Natural killer cell treated with Interleukin-12 subunit alpha and Interleukin-12 subunit beta and Interleukin-15 and Interleukin-18, amount 100 ng/mL, for 72 hours (primary cell): ENCODE data around the gene KCTD18. TPM values are rescaled to one million over a fixed set of nuclear protein-coding genes. Genes with fewer than 3 reads are reported as not detected.

Source experiments
- ATAC-seq, 2 donors: fragments of 150-1000 bp; cut with Tn5 transposase in 1 of 2; sonication (Bioruptor Pico), chemical (Tn5 transposase) in 1 of 2; 2 replicates each; pipeline ENCODE4 v1.10.0; 2021
- DNase-seq: peaks from one replicate; pipeline ENCODE4 v3.0.0; 2022; ENCODE audit warnings: low spot score
- H3K27ac Mint-ChIP-seq, 2 donors: 1 replicate in 1 of 2; 2 replicates in 1 of 2; pipeline ENCODE4 v1.8.0; 2022; ENCODE audit warnings: mixed read lengths in 2 of 2, mild to moderate bottlenecking in 1 of 2, moderate library complexity in 1 of 2
- H3K27me3 Mint-ChIP-seq, 2 donors: 1 replicate in 1 of 2; 2 replicates in 1 of 2; pipeline ENCODE4 v1.8.0; 2022; ENCODE audit warnings: mixed read lengths in 2 of 2
- H3K36me3 Mint-ChIP-seq: one replicate; pipeline ENCODE4 v1.8.0; 2022; ENCODE audit warnings: mixed read lengths
- H3K4me1 Mint-ChIP-seq, 2 donors: 1 replicate in 1 of 2; 2 replicates in 1 of 2; pipeline ENCODE4 v1.8.0; 2022; ENCODE audit warnings: low read depth in 2 of 2, mixed read lengths in 2 of 2, mild to moderate bottlenecking in 1 of 2
- H3K4me3 Mint-ChIP-seq: one replicate; pipeline ENCODE4 v1.8.0; 2022; ENCODE audit warnings: mixed read lengths
- H3K9me3 Mint-ChIP-seq: 2 replicates; pipeline ENCODE4 v1.8.0; 2022; ENCODE audit warnings: mixed read lengths
- total RNA-seq, 2 donors: library from RNA; stranded (reverse); gene quantifications; one replicate each; pipeline ENCODE4 v1.2.3, GENCODE V29; 2022

The KCTD18 gene
- total RNA-seq, 2 donors from 2014 or later = 9.2 to 12.4 TPM

DNA sequence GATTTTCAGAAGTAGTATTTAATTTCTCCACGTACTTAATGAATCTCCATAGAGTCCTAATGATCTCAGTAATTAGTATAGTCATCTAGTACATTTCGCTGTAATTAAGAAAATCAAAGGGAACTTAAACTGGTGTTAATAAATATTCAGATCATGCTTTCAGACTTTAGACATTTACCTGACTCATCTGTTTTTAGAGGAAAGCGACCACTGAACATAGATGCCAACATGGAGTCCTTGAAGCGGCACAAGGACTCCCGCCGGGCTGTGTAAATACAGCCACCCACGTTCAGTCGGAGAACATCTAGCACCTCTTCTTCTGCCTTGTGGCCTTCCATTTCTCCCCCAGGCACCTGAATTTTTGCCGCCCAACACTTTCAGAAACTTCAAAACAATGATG lies 3.2 kb downstream of the KCTD18 start:
- no peak overlapping the region for H3K4me3 Mint-ChIP-seq
- H3K9me3 Mint-ChIP-seq = no peaks in the 10 kb centered on the region
- ATAC-seq (no peak), DNase-seq (no peak)
- peaks cover 9 to 15% of the 10 kb centered on the region in 2 donors for H3K4me1 Mint-ChIP-seq
- H3K36me3 Mint-ChIP-seq = peaks cover 12% of the 10 kb centered on the region
- H3K27ac Mint-ChIP-seq = no peak overlapping the region
- no peaks in the 10 kb centered on the region for H3K27me3 Mint-ChIP-seq

DNA sequence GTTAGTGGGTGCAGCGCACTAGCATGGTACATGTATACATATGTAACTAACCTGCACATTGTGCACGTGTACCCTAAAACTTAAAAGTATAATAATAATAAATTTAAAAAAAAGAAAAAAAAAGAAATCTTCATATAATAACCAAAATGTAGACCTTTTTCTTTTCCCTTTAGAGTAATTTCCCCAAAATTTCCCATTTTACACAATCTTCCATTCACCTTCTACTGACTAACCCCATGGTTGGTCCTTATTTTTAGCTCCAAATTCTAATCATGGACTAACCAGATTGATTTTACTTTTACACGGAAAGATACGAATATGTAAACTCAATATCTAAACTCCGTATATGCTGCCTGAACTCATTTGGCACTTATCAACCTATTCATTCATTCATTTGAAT lies 7.7 kb downstream of the KCTD18 start:
- H3K4me1 Mint-ChIP-seq = peaks cover 5 to 11% of the 10 kb centered on the region in 2 donors
- no peaks in the 10 kb centered on the region for H3K27me3 Mint-ChIP-seq
- no peak for DNase-seq
- H3K36me3 Mint-ChIP-seq = peaks cover 30% of the 10 kb centered on the region
- no peak for ATAC-seq
- no peaks in the 10 kb centered on the region for H3K9me3 Mint-ChIP-seq
- no peak overlapping the region for H3K4me3 Mint-ChIP-seq
- no peak overlapping the region for H3K27ac Mint-ChIP-seq

DNA sequence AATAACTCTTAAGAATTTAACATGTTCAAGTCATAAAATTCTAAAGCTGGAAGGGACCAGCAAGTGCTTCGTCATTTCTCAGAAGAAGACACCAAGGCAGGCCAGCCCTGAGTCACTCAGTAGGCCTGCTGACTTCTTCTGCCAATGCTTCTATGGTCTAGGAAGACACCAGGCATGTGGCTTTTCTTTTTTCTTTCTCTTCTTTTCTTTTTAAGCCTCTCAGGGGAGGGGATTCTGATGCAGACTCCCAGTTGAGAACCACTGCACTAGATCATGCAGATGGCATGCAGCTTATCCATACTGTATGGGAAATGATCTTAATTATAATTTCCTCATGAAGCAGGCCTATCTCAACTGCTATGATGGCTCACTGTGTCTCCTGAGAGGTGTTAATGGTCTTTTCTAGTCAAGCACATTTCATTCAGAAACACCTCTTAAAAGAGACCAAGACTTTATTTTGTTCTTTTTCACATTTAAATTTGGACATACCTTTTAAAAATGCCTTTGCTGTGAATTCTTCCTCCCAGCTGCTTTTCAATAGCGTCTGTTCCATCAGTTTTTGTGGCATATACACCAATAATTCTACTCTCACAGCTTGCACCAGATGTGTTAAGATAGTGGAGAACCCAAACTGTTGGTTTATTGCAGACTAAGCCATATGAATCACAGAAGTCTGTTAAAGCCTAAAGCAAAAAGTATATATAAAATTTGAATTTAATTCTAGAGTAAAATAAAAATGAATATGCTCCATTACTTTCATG lies 11.3 kb downstream of the KCTD18 start:
- Mint-ChIP-seq H3K9me3 (no peaks in the 10 kb centered on the region), H3K36me3 (peaks cover 30% of the 10 kb centered on the region), H3K27ac (no peak overlapping the region), H3K4me3 (no peak overlapping the region), H3K27me3 (no peaks in the 10 kb centered on the region), H3K4me1 (peaks cover 5% of the 10 kb centered on the region in 2 donors)
- DNase-seq = no peak
- no peak for ATAC-seq

DNA sequence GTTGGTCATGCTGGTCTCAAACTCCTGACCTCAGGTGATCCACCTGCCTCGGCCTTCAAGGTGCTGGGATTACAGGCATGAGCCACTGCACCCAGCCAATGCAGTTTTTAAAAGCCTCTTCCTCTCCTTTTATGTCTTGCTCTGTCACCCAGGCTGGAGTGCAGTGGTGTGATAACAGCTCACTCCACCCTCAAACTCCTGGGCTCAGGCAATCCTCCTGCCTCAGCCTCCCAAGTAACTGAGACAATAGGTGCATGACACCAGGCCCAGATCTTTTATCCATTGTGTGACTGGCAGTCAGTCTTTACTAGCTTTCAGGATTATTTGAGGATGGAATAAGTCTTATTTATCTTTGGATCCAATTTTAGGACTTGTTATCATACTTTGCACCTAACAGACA lies 13.2 kb downstream of the KCTD18 start:
- H3K4me3 Mint-ChIP-seq = no peak overlapping the region
- H3K27me3 Mint-ChIP-seq = no peaks in the 10 kb centered on the region
- H3K27ac Mint-ChIP-seq = no peak overlapping the region
- ATAC-seq = no peak
- H3K4me1 Mint-ChIP-seq = peaks cover 2 to 5% of the 10 kb centered on the region in 2 donors
- H3K36me3 Mint-ChIP-seq = peaks cover 28% of the 10 kb centered on the region
- DNase-seq = no peak
- no peaks in the 10 kb centered on the region for H3K9me3 Mint-ChIP-seq

GRCh38 chr2:200494048-200494447 lies 15.8 kb downstream of the KCTD18 start:
- no peak overlapping the region for H3K27ac Mint-ChIP-seq
- ATAC-seq = no peak

GRCh38 chr2:200492656-200493055 lies 17.2 kb downstream of the KCTD18 start:
- Mint-ChIP-seq H3K9me3 (no peaks in the 10 kb centered on the region), H3K4me3 (no peak overlapping the region), H3K4me1 (no peaks in the 10 kb centered on the region), H3K36me3 (peaks cover 16% of the 10 kb centered on the region), H3K27me3 (no peaks in the 10 kb centered on the region), H3K27ac (no peak overlapping the region)
- DNase-seq (no peak), ATAC-seq (no peak)

More at GRCh38 chr2:200494048-200494447, 15.8 kb downstream of the KCTD18 start:
- H3K9me3 Mint-ChIP-seq = no peaks in the 10 kb centered on the region
- H3K4me1 Mint-ChIP-seq = peaks cover 0 to under 1% of the 10 kb centered on the region in 2 donors
- DNase-seq = no peak
- H3K4me3 Mint-ChIP-seq = no peak overlapping the region
- no peaks in the 10 kb centered on the region for H3K27me3 Mint-ChIP-seq
- H3K36me3 Mint-ChIP-seq = peaks cover 28% of the 10 kb centered on the region

GRCh38 chr2:200490001-200490400 lies 19.9 kb downstream of the KCTD18 start:
- DNase-seq = no peak
- Mint-ChIP-seq H3K9me3 (no peaks in the 10 kb centered on the region), H3K4me1 (no peaks in the 10 kb centered on the region), H3K27ac (no peak overlapping the region), H3K36me3 (peaks cover 15% of the 10 kb centered on the region), H3K4me3 (no peak overlapping the region), H3K27me3 (no peaks in the 10 kb centered on the region)
- no peak for ATAC-seq

DNA sequence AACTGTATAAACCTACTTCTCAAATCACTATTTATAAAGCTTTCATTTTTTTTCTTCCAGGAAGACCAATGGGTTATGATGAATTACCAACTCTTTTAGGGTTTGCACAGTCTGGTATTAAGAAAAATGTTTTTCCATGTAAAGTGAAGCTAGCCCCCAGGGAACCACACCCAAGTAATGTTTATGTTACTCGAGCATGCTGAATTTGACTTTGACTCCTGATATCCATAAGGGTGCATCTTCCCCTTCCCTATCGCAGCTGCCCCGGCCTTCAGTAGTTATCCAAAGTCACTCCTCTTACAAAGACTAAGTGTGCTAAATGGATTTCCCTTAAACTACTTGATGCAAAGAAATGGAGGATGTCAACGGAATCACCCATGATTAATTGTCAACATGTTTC lies 21.7 kb downstream of the KCTD18 start:
- no peak for ATAC-seq
- H3K27ac Mint-ChIP-seq = no peak overlapping the region
- no peaks in the 10 kb centered on the region for H3K27me3 Mint-ChIP-seq
- no peak for DNase-seq
- no peaks in the 10 kb centered on the region for H3K9me3 Mint-ChIP-seq
- H3K4me1 Mint-ChIP-seq = no peaks in the 10 kb centered on the region
- H3K36me3 Mint-ChIP-seq = peaks cover 15% of the 10 kb centered on the region
- H3K4me3 Mint-ChIP-seq = no peak overlapping the region

DNA sequence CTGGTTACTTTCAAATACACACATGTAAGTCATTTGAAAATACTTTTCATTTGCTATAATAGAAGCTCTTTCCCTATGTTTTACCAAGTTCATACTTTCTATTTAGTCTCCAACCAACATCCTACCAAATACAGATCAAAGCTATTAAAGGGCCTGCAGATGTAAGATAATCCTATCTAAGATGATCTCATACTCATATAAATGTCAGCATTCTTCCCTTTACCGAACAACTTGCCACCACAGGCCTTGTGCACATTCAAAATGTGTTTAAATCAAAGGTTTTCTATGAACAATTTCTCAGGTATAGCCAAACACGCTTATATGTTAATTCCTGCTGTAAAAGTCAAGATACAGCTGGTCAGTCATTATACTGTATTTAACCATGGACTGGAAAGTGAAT lies 23.3 kb downstream of the KCTD18 start:
- DNase-seq (no peak), ATAC-seq (no peak)
- H3K9me3 Mint-ChIP-seq = no peaks in the 10 kb centered on the region
- H3K27me3 Mint-ChIP-seq = peaks cover 0 to 2% of the 10 kb centered on the region in 2 donors
- no peak overlapping the region for H3K27ac Mint-ChIP-seq
- no peaks in the 10 kb centered on the region for H3K4me1 Mint-ChIP-seq
- no peak overlapping the region for H3K4me3 Mint-ChIP-seq
- peaks cover 5% of the 10 kb centered on the region for H3K36me3 Mint-ChIP-seq

DNA sequence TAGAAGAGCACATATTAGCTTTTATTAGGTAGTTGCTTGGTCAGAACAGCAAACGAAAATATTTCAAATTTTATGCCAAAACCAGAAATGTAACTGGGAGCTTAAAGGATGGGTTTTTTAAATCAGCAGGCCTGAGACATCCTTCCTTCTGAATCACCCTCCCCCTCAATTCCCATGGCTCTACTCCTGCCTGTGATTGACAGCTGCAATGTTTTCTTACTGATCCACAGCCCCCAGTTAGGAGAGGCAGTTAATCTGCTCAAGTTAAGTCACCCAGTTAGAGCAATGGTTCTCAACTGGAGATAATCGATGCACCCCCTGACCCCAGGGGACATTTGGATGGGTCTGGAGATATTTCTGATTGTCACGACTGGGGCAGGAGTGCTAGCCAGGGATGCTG lies 24.9 kb downstream of the KCTD18 start:
- ATAC-seq (no peak), DNase-seq (no peak)
- Mint-ChIP-seq H3K4me1 (no peaks in the 10 kb centered on the region), H3K4me3 (no peak overlapping the region), H3K9me3 (no peaks in the 10 kb centered on the region), H3K36me3 (no peaks in the 10 kb centered on the region), H3K27me3 (peaks cover 0 to 2% of the 10 kb centered on the region in 2 donors), H3K27ac (no peak overlapping the region)

DNA sequence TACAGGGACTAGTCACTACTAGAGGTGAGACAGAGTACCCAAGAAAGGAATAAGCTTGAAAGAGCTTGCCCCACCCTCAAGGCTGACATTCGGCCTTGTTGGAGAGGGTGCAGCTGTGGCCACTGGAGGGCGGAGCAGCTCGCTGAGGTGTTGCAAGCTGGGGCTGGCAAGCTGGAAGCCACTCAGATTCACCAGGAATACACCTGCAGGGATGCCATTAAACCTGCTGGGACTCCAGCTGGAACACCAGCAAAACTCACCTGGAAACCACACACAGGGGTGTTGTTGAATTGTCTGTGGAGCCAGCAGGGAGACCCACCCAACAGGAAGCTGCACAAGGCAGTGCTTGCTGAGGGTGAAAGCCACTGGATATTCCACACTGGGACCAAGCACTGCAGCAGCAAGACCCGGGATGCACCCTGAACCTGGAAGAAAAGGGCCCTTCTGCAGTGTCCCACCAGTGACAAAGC lies 26.1 kb downstream of the KCTD18 start:
- Mint-ChIP-seq H3K9me3 (no peaks in the 10 kb centered on the region), H3K4me3 (no peak overlapping the region), H3K27me3 (peaks cover 0 to 2% of the 10 kb centered on the region in 2 donors), H3K27ac (no peak overlapping the region), H3K4me1 (no peaks in the 10 kb centered on the region), H3K36me3 (no peaks in the 10 kb centered on the region)
- ATAC-seq (no peak), DNase-seq (no peak)

DNA sequence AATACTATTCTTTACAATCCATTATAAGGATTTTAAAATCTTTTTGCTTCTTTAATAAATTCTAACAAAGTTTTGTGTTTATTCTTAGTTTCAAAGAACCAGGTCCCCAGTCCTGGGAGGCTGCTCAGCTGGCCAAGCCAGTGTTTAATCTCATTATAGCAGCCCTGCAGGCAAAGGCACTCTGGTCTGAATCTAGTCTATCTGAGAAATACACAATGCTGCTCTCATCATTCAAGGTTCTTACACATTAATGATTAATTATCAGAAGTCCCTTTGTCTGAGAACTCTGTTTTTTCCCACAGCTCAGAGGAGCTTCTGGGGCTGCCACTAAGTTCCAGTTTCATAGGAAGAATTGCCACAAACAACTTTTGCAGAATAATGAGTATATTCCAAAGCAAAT lies 27.7 kb downstream of the KCTD18 start:
- ATAC-seq (no peak), DNase-seq (no peak)
- Mint-ChIP-seq H3K27ac (no peak overlapping the region), H3K4me1 (no peaks in the 10 kb centered on the region), H3K36me3 (no peaks in the 10 kb centered on the region), H3K27me3 (peaks cover 0 to 2% of the 10 kb centered on the region in 2 donors), H3K4me3 (no peak overlapping the region), H3K9me3 (no peaks in the 10 kb centered on the region)

DNA sequence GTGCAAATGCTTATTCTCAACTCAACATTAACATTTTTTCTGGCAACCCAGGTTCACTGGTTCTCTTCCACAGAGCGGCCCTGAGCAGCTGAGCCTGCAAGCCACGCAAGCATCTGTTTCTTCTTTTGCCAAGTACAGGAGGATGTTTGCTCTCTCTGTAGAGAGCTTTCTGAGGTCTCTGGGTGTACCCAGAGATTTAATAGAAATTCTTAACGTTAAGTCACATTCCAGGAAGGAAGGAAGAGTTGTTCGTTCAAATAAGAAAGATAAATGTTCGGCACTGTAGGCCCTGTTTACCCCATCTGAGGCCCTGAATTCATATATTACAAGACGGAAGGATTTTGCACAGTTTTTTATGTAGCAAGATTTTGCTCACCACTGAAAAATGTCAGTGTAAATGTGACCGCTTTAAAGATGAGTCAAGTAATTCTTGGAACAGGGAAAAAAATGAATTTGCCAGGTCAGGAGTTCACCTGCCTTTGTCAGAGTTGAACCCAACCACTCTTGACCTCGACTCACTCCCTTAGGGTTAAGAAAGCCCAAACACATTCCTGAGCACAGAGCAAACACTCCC lies 30.1 kb downstream of the KCTD18 start:
- ATAC-seq (peak in 1 of 2 donors; percentile 50), DNase-seq (no peak)
- Mint-ChIP-seq H3K27ac (peak overlapping the region in 1 of 2 donors; percentile 48), H3K4me1 (no peaks in the 10 kb centered on the region), H3K36me3 (no peaks in the 10 kb centered on the region), H3K27me3 (peaks cover 0 to 2% of the 10 kb centered on the region in 2 donors), H3K4me3 (no peak overlapping the region), H3K9me3 (no peaks in the 10 kb centered on the region)

DNA sequence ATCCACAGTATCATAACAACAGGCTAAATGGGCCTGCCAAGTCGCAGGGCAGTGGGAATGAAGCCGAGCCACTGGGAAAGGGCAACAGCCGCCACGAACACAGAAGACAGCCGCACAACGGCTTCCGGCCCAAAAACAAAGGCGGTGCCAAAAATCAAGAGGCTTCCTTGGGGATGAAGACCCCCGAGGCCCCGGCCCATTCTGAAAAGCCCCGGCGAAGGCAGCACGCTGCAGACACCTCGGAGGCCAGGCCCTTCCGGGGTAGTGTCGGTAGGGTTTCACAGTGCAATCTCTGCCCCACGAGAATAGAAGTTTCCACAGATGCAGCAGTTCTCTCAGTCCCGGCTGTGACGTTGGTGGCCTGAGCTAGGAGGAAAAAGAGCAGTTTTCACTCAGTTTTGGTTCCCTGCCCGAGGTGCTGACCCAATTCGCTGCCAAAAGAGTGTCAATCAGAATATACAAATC lies 32.2 kb downstream of the KCTD18 start:
- ATAC-seq (no peak), DNase-seq (no peak)
- Mint-ChIP-seq H3K4me3 (no peak overlapping the region), H3K27ac (no peak overlapping the region), H3K27me3 (no peaks in the 10 kb centered on the region), H3K4me1 (no peaks in the 10 kb centered on the region), H3K9me3 (no peaks in the 10 kb centered on the region), H3K36me3 (no peaks in the 10 kb centered on the region)
